IMR-90 (cell line): ENCODE measurements around the gene ORM1. TPM values are rescaled to one million over a fixed set of nuclear protein-coding genes. Genes with fewer than 3 reads are reported as not detected.

Experiments used
- ATAC-seq: fragments of 200-7000 bp; cut with Tn5 transposase; 2 replicates; pipeline ENCODE4 v1.9.1; 2020; ENCODE audit warnings: low read depth, mild to moderate bottlenecking, moderate library complexity
- BruUV-seq: library from RNA; stranded (reverse); fragments of 400-500 nt; replicated peaks from 2 replicates; lab custom pipeline; 2021; lab: Mats Ljungman, UMichigan
- CTCF ChIA-PET: fragments of 300-600 bp; formaldehyde crosslinking; extraction: SDS; loops from one replicate; lab custom pipeline; 2021; ENCODE audit warnings: antibody characterized with exemption; lab: Yijun Ruan, JAX
- POLR2A ChIA-PET: fragments of 300-600 bp; sonication (Branson Sonifier 250); formaldehyde crosslinking; loops from one replicate; lab custom pipeline; 2022; ENCODE audit warnings: antibody characterized with exemption; ENCODE audit not compliant: unreplicated experiment; lab: Charles Lee
- DNase-seq: peaks from one replicate; pipeline ENCODE4 v3.0.0; 2013
- H2AFZ ChIP-seq: replicated peaks from 2 replicates; pipeline ENCODE3; 2013; ENCODE audit warnings: low read length, mild to moderate bottlenecking; ENCODE audit not compliant: poor library complexity
- H2AK5ac ChIP-seq: 2 replicates; pipeline ENCODE4 v1.6.1; 2013; ENCODE audit warnings: low read depth, low read length, inconsistent platforms
- H2AK9ac ChIP-seq: replicated peaks from 2 replicates; pipeline ENCODE3; 2013; ENCODE audit warnings: mild to moderate bottlenecking, low read depth, low read length, moderate library complexity; ENCODE audit not compliant: poor library complexity
- H2BK120ac ChIP-seq: 2 replicates; pipeline ENCODE4 v1.6.1; 2013; ENCODE audit warnings: low read depth, low read length, inconsistent platforms
- H2BK15ac ChIP-seq: 3 replicates; pipeline ENCODE4 v1.6.1; 2013; ENCODE audit warnings: low read depth, low read length, inconsistent platforms
- H2BK20ac ChIP-seq: 2 replicates; pipeline ENCODE4 v1.6.1; 2013; ENCODE audit warnings: low read depth, mild to moderate bottlenecking, inconsistent platforms, low read length, moderate library complexity
- H2BK5ac ChIP-seq: 2 replicates; pipeline ENCODE4 v1.6.1; 2013; ENCODE audit warnings: mild to moderate bottlenecking, low read depth, low read length, inconsistent platforms; ENCODE audit not compliant: poor library complexity, severe bottlenecking
- H3K14ac ChIP-seq: replicated peaks from 2 replicates; pipeline ENCODE4 v1.6.1; 2013; ENCODE audit warnings: low read depth, low read length, inconsistent platforms
- H3K18ac ChIP-seq: 2 replicates; pipeline ENCODE4 v1.6.1; 2013; ENCODE audit warnings: low read depth, low read length, control low read depth
- H3K23ac ChIP-seq: 2 replicates; pipeline ENCODE4 v1.6.1; 2013; ENCODE audit warnings: low read depth, low read length, inconsistent platforms
- H3K27ac ChIP-seq: 2 replicates; pipeline ENCODE4 v1.5.1; 2013; ENCODE audit warnings: mild to moderate bottlenecking, control low read depth, low read length; ENCODE audit not compliant: insufficient read depth
- H3K27me3 ChIP-seq: 2 replicates; pipeline ENCODE4 v1.6.1; 2013; ENCODE audit warnings: low read length; ENCODE audit not compliant: control insufficient read depth, insufficient read depth
- H3K36me3 ChIP-seq: 2 replicates; pipeline ENCODE4 v1.6.1; 2013; ENCODE audit warnings: low read length, mixed read lengths; ENCODE audit not compliant: control insufficient read depth, insufficient read depth
- H3K4ac ChIP-seq: 2 replicates; pipeline ENCODE4 v1.6.1; 2013; ENCODE audit warnings: low read depth, low read length, inconsistent platforms
- H3K4me1 ChIP-seq: 2 replicates; pipeline ENCODE4 v1.6.1; 2013; ENCODE audit warnings: low read length, mixed read lengths; ENCODE audit not compliant: control insufficient read depth, insufficient read depth
- H3K4me2 ChIP-seq: 2 replicates; pipeline ENCODE4 v1.6.1; 2013; ENCODE audit warnings: low read depth, mild to moderate bottlenecking, control low read depth, low read length, moderate library complexity
- H3K4me3 ChIP-seq: 2 replicates; pipeline ENCODE4 v1.5.1; 2013; ENCODE audit warnings: low read depth, mild to moderate bottlenecking, control low read depth, low read length, moderate library complexity; ENCODE audit not compliant: insufficient read depth
- H3K56ac ChIP-seq: 2 replicates; pipeline ENCODE4 v1.6.1; 2013; ENCODE audit warnings: low read length, inconsistent platforms; ENCODE audit not compliant: insufficient read depth; ENCODE audit errors: extremely low read depth
- H3K79me1 ChIP-seq, 2 experiments: 2 replicates each; pipeline ENCODE4 v1.6.1; 2013; ENCODE audit warnings: low read length in 2 of 2, inconsistent platforms in 1 of 2, low read depth in 1 of 2
- H3K9ac ChIP-seq: 2 replicates; pipeline ENCODE4 v1.6.1; 2013; ENCODE audit warnings: low read depth, low read length, control low read depth
- H3K9me1 ChIP-seq: 2 replicates; pipeline ENCODE4 v1.6.1; 2013; ENCODE audit warnings: low read length, inconsistent platforms; ENCODE audit not compliant: insufficient read depth
- H3K9me3 ChIP-seq: 2 replicates; pipeline ENCODE4 v1.6.1; 2013; ENCODE audit warnings: low read length; ENCODE audit not compliant: control insufficient read depth, insufficient read depth
- H4K20me1 ChIP-seq: 2 replicates; pipeline ENCODE4 v1.6.1; 2013; ENCODE audit warnings: low read length, inconsistent platforms; ENCODE audit not compliant: insufficient read depth
- H4K5ac ChIP-seq: 2 replicates; pipeline ENCODE4 v1.6.1; 2013; ENCODE audit warnings: mild to moderate bottlenecking, low read depth, low read length, control low read depth
- H4K8ac ChIP-seq, 2 experiments: 2 replicates each; pipeline ENCODE4 v1.6.1; 2013; ENCODE audit warnings: low read depth in 2 of 2, low read length in 2 of 2, control low read depth in 1 of 2, inconsistent platforms in 1 of 2
- H4K91ac ChIP-seq: 2 replicates; pipeline ENCODE4 v1.6.1; 2013; ENCODE audit warnings: low read depth, low read length, inconsistent platforms; ENCODE audit not compliant: insufficient read depth
- CEBPB ChIP-seq: IDR thresholded peaks from 2 replicates; pipeline ENCODE4 v1.6.1; 2012; ENCODE audit warnings: low read depth, low read length, improper control_type of control experiment
- CHD1 ChIP-seq: IDR thresholded peaks from 2 replicates; pipeline ENCODE4 v1.6.1; 2012; ENCODE audit warnings: low read depth, low read length, improper control_type of control experiment
- MAFK ChIP-seq: IDR thresholded peaks from 2 replicates; pipeline ENCODE4 v1.6.1; 2012; ENCODE audit warnings: low read depth, low read length, improper control_type of control experiment
- MAZ ChIP-seq: IDR thresholded peaks from 2 replicates; pipeline ENCODE4 v1.6.1; 2012; ENCODE audit warnings: low read depth, mild to moderate bottlenecking, low read length, improper control_type of control experiment, moderate library complexity, borderline replicate concordance
- MXI1 ChIP-seq: IDR thresholded peaks from 2 replicates; pipeline ENCODE4 v1.6.1; 2012; ENCODE audit warnings: low read depth, mild to moderate bottlenecking, low read length, moderate library complexity, borderline replicate concordance
- RAD21 ChIP-seq: IDR thresholded peaks from 2 replicates; pipeline ENCODE4 v1.6.1; 2012; ENCODE audit warnings: low read length, improper control_type of control experiment
- RFX5 ChIP-seq: IDR thresholded peaks from 2 replicates; pipeline ENCODE4 v1.8.0; 2012; ENCODE audit warnings: low read depth, mild to moderate bottlenecking, low read length, moderate library complexity
- SMC3 ChIP-seq: fragments of 150-350 bp; IDR thresholded peaks from 2 replicates; pipeline ENCODE4 v1.6.1; 2016; ENCODE audit warnings: low read depth, mild to moderate bottlenecking, antibody characterized with exemption, low read length, moderate library complexity
- WGBS, 2 experiments: methylation state at CpG; one replicate each; pipeline versions ENCODE4 v1.1.5 to v1.1.7; 2013; ENCODE audit warnings: missing lambda C conversion rate in 2 of 2; ENCODE audit not compliant: insufficient read length in 1 of 2; ENCODE audit errors: extremely low coverage in 2 of 2; 5-methylcytosine and 5-hydroxymethylcytosine counted together
- dilution Hi-C: fragments of 300-500 bp; cut with HindIII; formaldehyde crosslinking; loops from one replicate; pipeline ENCODE4 v1.14.3; 2018; ENCODE audit warnings: low sequenced_read_pairs; ENCODE audit not compliant: unreplicated experiment
- in situ Hi-C: fragments of 300-500 bp; cut with MboI; formaldehyde crosslinking; loops from 3 replicates; pipeline ENCODE4 v1.14.3; 2019; ENCODE audit warnings: low sequenced_read_pairs, inconsistent platforms, mixed read lengths
- intact Hi-C: fragments of 100-400 bp; cut with micrococcal nuclease; formaldehyde crosslinking; loops from 2 replicates; pipeline ENCODE4 v1.10.0; 2022
- polyA plus RNA-seq, 3 experiments: library from polyadenylated mRNA; depleted of rRNA; stranded (reverse); fragments of >200 nt; gene quantifications; 2 replicates each; pipeline ENCODE4 v1.2.3, GENCODE V29; 2012; ENCODE audit warnings: low replicate concordance in 1 of 3
- total RNA-seq: library from RNA; depleted of rRNA; stranded (reverse); fragments of >200 nt; gene quantifications from 2 replicates; pipeline ENCODE4 v1.2.3, GENCODE V29; 2012
- TF ChIP-seq, protein P1 (sequence below): fragments of 150-350 bp; IDR thresholded peaks from 2 replicates; pipeline ENCODE4 v1.6.1; 2016; ENCODE audit warnings: low read depth, mild to moderate bottlenecking, low read length, moderate library complexity, borderline replicate concordance
- TF ChIP-seq, protein P2 (sequence below): fragments of 150-350 bp; IDR thresholded peaks from 2 replicates; pipeline ENCODE4 v1.6.1; 2017; ENCODE audit warnings: mild to moderate bottlenecking, antibody characterized with exemption, low read length, low read depth

The ORM1 gene
- total and polyA plus RNA-seq, 2 of the 4 experiments (the other 2 are of a cell fraction), result 0.18 TPM; not detected in 1

DNA sequence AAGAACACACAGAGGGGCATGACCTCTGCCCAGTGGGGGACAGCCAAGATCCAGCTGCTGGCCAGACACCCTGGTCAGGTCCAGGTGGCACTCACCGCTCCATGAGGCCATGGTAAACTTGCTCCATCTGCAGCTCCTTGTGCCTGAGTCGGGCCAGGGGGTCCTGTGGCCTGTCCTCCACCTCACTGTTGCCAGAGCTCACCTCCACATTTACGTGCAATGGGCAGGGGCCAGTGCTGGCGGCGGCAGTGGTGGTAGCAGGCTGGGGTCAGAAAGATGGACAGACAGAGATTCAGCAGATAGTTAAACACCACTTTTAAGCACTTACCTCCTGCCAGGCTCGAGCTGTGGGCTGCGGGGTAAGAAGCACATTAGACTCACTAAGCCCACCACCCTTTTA lies 36.9 kb downstream of the ORM1 start:
- intact Hi-C loops (no loop called here), dilution Hi-C loops (no loop called here), in situ Hi-C loops (no loop called here)
- DNase-seq (no peak), ATAC-seq (no peak)
- 100% methylated on average over 1 of the region's 7 CpGs; no CpG with 5 or more reads in 1 of the 2 experiments for WGBS, 2 experiments
- H3K18ac ChIP-seq, result no peak overlapping the region
- peaks cover 0 to 2% of the 10 kb centered on the region in 2 experiments; a peak in 2 of 4 replicates for H3K79me1 ChIP-seq
- TF ChIP-seq CHD1 (no peak), SMC3 (no peak), MAFK (no peak), MXI1 (no peak), RAD21 (no peak), CEBPB (no peak), RFX5 (no peak), MAZ (no peak)
- TF ChIP-seq, protein P1, sequence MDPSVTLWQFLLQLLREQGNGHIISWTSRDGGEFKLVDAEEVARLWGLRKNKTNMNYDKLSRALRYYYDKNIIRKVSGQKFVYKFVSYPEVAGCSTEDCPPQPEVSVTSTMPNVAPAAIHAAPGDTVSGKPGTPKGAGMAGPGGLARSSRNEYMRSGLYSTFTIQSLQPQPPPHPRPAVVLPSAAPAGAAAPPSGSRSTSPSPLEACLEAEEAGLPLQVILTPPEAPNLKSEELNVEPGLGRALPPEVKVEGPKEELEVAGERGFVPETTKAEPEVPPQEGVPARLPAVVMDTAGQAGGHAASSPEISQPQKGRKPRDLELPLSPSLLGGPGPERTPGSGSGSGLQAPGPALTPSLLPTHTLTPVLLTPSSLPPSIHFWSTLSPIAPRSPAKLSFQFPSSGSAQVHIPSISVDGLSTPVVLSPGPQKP, result no peak
- TF ChIP-seq, protein P2, sequence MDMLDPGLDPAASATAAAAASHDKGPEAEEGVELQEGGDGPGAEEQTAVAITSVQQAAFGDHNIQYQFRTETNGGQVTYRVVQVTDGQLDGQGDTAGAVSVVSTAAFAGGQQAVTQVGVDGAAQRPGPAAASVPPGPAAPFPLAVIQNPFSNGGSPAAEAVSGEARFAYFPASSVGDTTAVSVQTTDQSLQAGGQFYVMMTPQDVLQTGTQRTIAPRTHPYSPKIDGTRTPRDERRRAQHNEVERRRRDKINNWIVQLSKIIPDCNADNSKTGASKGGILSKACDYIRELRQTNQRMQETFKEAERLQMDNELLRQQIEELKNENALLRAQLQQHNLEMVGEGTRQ, result no peak
- no peak overlapping the region for H3K4ac ChIP-seq
- no peaks in the 10 kb centered on the region for H3K9me3 ChIP-seq
- ChIA-PET POLR2A (no interaction called here), CTCF (no interaction called here)
- no peaks in the 10 kb centered on the region for H3K27me3 ChIP-seq
- H2BK5ac ChIP-seq, result no peak overlapping the region
- H3K27ac ChIP-seq, result no peak overlapping the region
- peaks cover 8% of the 10 kb centered on the region for H3K9me1 ChIP-seq
- H2BK20ac ChIP-seq, result no peak overlapping the region
- H3K4me3 ChIP-seq, result no peak overlapping the region
- no peak overlapping the region for H4K5ac ChIP-seq
- peaks cover 75% of the 10 kb centered on the region for H3K36me3 ChIP-seq
- no peak overlapping the region for H2AK5ac ChIP-seq
- H4K91ac ChIP-seq, result no peak overlapping the region
- peaks cover 11% of the 10 kb centered on the region for H3K4me1 ChIP-seq
- H2BK15ac ChIP-seq, result no peak overlapping the region
- H3K23ac ChIP-seq, result no peak overlapping the region
- no TSS peak for BruUV-seq
- no peak overlapping the region for H2BK120ac ChIP-seq
- H3K9ac ChIP-seq, result no peak overlapping the region
- H4K8ac ChIP-seq, result no peak overlapping the region
- H3K56ac ChIP-seq, result no peak overlapping the region
- no peak overlapping the region for H3K4me2 ChIP-seq
- H4K20me1 ChIP-seq, result no peaks in the 10 kb centered on the region; the same call in 1 of the 2 replicates
- no peak overlapping the region for H2AFZ ChIP-seq
- no peak overlapping the region for H3K14ac ChIP-seq
- peak overlapping the region; percentile 33 for H2AK9ac ChIP-seq
